HCEC 1CT (cell line): ENCODE measurements around the gene HOXA3.

Source experiments
- DNase-seq: peaks from one replicate; pipeline ENCODE4 v3.0.0-alpha.2; 2017

Gene HOXA3

DNA sequence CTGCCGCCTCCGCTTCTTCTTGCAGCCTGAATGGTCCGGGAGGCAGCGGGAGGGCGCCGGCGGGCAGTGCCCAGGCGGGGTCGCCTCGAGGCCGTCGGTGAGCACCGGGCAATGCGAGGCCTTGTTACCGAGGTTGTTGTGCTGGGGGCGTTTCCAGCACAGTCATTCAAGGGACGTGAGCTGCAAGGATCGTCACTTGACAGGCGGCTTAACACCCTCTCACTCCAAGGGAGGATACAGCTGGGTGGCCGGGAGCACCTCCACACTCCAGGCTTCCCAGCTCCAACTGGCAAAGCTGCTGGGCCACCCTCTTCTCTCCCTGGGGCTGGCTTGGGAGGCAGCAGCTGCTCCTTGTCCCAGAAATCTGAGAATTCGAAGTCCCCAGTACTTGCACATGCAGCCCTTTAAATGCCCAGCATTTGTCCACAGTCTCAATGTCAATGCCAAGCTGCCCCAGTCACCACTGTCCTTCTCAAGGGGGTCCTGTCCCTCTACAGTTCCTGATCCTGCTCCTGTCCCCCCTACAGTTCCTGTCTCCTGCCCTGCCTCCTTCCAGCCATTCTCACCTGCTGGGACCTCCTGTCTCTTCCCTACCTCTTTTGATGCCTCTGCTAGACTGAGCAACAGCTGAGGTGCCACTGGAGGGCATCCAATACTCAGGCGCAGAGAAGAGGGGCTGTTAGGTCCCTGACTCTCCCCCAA lies 37.1 kb upstream of the HOXA3 start:
- DNase-seq, result peak; percentile 42

DNA sequence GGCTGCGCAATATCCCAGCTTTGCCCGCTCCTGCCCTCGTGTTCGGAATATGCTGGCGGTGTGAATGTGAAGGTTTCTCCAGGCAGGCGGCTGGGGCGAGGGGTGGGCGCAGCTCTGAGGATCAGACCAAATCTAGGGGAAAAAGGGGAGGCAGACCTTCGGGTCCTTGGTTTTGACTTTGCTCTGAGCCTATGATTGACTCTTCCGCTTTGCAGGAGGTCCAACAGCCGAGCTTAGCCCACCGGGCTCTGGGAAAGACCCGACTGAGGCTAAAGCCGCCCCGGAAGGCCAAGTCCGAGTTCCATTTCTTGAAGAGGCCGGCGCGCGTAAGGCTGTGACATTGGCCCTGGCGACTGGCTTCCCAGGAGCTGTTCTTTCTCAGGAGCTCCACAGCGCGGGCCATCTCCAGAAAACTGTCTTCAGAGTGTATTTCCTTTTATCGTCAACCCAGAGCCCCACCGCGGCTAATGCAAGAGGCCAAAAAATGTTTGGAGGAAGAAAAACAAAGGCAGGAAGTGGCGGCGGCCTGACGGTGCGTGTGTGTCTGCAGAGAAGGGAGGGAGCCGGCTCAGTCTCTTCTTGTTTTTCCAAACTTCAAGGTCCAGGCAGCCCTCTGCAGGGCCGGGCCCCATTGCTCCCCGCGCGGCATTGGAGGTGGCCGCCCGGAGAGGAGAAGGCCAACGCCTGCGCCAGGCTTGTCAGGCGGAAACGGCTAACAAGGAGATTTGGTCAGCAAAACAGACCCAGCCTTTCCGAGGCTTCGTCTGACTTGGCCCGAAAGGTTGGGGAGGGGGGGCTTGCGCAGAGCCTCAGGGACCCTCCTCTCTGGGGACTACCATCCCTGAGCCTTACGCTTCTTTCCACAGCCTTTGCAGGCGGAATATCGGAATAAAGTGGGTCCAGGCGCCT lies 36.3 kb upstream of the HOXA3 start:
- peak; percentile 60 for DNase-seq

DNA sequence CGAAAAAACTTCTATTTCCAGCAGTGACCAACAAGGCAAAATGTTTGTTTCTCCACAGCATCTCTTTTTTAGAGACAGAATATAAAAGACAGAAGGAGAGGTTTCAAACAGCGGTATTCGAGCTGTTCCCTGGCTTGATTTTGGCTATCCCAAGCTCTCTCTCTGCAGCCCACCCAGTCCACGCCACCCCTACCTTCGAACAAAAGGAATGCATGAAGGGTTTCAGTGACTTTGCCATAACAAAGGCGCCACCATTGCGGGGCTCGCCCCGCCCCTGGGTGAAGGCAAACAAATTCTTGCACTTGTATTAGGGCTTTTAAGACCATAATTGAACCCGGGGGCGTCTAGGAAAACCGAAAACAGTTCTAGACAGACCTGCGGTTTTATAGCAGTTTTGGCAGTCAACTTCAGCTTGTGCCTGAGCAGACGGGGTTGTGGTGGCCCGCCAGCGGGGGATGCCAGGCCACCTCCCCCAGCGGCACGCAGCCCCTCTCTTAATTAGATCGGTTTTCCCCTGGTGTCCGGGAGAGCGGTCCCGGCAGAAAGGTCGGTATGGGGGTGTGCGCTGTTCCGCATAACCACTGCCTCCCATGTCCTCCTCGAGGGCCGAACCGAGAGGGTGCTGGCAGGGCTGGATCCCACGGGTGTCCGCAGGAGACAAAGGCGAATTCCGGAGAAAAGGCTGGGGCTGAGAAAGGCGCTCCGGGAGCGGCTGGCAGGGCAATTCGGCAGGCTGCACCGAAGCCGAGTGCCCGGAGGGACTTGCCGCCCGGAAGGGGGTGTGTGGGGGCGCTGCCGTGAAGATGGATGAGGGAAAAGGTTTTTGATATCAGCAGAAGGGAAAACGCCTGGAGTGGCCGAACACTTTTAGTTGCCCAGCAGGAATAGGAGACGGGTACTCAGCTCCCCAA lies 35.3 kb upstream of the HOXA3 start:
- peak; percentile 28 for DNase-seq

DNA sequence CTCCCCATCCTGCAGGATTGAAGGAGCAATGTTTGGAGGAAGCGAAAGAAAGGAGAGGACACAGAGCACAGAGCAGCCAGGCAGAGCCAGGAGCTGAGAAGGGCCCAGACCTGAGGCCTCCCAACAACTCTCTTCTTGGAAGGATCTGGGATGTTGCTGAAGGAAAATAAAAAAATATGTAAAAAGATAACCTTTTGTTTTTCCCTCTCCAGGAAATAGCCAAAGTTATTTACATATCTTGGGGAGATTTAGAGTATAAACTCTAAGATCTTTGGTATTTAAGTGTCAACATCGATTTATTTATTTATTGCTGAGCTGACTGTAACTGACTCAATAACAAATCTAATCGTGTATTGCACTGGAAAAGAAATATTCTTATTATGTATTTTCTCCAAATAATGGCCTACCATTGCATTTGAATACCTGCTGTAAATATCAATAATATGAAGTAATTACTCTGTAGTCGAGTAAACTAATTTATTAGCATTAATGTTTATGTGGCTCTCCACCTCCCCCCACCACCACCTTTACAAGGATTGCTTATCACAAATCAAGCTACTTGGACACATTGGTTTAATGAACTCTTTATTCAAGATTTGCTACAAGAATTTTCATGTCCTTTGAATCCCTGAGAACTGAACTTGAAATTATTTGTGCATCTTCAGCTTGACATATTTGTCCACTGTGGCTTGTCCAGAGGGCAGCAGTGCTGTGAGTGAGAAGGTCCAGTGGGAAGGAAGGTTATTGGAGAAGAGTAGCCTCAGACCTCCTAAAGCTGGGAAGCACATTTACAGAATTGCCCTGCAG lies 34.5 kb upstream of the HOXA3 start:
- peak; percentile 34 for DNase-seq

DNA sequence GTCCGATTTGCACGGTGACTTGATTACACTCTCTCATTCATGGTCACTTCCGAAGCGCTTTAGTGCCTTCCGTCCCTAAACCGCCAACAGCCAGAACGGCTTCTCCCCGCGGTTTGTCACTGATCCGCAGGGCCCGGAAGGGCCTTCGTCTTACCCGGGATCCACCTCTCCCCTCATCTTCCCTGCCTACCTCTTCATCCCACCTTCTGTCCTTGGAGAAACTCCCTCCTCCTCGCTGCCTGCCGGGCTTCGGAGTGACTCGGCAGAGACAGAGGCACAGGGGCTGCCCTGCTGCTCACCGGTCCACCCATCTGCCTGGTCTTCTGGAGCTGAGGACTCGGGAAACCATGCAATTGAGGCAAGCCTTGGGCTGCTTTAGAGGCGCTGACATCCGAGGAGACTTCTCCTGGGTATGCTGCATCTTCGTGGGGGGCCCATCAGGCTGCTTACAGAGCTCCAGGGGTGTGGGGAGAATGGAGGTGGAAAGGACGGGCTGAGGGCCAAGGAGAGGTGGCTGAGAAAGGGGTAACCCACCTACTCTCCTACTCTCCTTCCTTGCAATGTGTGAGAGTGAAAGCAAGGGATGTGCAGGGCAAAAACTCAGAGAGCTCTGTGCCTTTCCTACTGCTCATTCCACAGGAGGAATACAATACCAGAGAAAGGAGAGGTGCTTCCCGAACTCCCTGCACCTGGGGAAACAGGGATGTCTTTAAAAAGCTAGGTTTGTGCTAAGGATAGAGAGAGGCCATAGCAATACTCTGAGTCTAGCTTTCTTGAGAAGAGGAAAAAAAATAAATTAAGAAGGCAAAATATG lies 33.7 kb upstream of the HOXA3 start:
- DNase-seq, result peak; percentile 36

DNA sequence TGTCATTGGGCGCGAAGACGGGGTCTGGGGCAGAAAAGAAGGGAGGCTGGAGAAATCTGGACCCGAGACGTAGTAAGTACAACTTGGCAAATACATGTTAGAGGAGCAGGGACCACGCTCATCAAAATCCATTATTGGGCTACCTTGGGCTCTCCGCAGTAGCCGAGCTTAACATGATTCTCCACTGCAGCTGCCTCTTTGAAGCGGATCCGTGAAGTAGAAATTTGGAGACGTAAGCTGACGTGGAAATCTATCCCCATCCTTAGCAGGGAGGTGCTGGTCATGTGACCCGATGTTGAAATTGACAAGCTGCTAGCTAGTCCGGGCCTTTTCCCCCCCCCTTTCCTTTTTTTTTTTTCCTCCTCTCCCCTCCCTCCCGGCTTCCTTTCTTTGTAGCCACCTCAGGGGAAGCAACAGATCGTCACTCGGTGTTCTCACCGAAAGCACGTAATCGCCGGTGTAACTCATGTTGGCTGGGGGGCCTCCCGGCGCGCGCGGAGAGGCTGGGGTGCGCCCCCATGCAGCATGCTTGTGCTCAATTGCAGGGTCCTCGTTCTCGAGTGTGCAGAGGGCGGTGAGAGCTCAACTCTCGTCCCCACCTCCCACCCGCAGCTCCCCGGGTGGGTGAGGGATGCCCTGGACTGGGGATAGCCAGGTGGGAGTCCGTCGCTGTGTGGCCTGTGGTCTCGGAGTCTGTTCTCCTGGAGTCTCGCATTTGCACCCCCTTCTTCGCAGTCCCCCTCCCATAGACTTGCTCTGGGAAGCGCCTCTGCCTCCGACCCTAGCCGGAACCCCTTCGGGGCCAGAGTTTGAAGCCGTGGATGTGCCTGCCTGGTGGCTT lies 32.9 kb upstream of the HOXA3 start, which contains the start of gene HOXA11:
TSS of gene HOXA11 (minus strand) at position 220 of the 841 bp plus-strand sequence. CDS start at position 132, 88 bp downstream.
- peak; percentile 98 for DNase-seq

DNA sequence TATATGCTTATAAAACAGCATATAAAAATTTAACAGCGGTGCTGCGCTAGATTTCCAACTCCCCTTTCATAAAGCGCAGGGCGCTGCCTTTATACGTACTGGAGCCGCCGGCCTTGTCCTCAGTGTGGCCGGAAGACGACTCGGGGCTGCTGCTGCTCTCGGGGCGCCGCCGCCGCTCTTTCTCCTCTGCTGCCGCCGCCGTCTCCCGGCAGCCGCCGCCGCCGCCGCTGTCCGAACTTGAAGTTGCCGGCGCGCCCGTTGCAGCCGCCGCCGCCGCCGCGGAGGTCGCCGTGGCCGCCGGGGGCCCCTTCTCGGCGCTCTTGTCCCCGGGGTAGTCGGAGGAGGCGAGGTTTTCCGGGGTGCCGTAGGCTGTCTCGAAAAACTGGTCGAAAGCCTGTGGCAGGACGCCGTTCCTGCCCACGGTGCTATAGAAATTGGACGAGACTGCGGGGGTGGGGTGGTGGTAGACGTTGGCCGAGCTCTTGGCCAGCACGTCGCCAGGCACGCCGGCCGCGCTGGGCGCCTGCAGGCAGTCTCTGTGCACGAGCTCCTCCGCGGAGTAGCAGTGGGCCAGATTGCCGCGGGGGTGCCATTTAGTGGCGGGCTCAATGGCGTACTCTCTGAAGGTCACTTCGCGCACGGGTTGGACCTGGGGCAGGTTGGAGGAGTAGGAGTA lies 32.1 kb upstream of the HOXA3 start:
- DNase-seq, result peak; percentile 62

DNA sequence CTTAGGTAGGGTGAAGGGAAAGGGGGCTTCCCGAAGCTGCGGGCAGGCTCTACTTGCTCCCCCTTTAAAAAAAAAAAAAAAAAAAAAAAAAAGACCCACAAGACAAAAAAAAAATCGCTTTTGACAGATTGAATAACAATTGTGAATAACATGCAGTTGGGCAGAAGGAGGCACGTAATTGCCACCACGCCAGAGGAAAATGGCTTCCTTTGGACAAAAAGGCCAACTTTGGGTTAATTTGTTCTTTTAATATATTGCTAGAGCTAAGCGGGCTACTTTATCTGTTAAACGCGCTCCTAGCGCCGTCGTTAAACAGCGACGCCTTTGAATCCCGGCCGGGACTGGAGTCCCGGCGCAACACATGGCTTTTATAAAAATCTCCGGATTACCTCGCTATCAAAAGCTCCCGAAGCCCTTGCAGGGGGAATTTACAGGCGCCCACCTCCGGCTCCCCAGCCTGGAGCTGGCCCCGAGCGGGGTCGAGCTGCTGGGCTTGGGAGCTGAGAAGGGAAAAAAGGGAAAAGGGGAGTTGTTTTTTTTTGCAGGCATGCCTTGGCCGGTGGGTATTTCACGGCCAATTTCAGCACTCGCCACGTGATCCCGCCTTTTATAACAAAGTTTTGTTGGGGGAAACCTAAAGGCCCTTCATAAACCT lies 31.4 kb upstream of the HOXA3 start:
- DNase-seq, result peak; percentile 40

DNA sequence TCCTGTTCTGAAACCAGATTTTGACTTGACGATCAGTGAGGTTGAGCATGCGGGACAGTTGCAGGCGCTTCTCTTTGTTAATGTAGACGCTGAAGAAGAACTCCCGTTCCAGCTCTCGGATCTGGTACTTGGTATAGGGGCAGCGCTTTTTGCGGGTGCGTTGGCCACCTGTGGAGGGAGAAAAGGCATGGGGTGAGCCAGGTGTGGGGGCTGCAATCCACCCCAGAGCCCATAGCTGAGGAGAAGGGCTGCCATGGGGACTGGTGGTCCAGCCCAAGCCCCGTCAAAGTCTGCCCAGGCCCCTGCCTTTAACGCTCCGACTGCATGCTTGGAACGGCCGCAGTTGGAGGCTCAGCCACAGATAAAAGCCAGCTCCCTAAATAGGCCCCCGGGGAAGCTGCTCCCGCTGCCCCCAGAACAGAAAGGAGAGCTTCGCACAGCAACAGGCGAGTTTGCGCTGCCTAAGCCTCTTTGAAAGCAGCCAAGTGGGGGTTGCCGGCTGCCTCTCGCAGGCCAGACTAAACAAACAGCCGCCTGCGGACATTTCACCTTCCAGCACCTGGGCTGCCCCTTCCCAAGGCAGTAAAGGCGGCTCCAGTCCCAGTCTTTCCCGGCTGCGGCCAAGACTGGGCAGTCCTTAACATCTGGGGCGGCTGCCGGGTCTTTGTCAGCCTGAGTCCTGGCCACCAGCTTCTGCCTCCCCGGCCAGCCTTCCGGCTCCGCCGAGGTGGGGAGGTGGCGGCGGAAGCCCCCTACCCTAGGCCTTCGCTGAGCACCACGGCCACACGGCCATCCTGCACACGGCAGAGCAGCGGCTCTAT lies 30.7 kb upstream of the HOXA3 start:
- DNase-seq, result peak; percentile 43

DNA sequence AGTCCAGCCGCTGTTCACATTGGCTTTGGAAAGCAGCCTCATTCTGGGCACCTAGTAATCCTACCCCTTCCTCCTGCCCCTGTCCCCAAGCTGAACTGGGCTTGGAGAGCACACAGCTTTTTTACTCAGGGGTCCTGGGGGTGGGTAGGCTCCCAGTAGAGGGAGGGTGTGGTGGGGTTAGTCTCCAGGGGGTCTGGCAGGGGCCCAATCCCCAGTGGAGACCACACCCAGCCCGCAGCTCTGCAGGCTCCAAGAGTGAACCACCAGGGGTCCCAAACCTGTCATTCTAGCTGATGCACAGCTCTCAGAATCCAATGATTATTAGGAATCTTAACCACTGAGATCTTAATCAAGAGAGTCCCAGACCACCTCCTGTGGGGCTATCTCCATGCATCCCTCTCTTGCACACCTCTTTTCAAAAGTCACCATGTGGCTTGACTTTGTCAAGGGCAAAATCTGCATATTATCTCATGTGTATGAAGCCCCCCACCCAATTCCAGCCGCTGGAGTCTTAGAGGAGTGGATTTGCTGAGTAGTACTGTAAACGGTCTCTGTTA lies 30.0 kb upstream of the HOXA3 start:
- DNase-seq, result no peak

DNA sequence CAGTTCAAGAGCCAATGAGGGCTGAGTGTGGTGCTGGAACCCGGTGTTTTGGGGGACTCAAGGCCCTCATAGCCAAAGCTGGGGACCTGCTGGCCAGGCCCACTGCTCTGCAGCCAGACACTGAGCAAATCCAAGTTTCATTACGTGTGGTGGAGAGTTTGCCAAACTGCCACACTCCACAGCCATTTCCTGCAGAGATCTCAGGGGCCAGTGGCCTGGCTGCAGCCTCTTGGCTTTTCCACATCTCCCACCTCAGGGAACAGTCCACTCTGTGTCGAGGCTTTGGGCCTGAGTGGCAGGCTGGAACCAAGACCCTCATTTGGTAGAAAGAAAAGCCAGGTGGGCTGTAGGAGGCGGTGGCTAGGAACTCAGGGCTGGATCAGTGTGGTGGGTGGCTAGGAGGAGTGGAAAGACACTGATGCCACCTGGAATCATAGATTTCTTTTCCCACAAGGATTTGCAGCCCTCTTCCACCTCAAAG lies 29.5 kb upstream of the HOXA3 start:
- peak; percentile 11 for DNase-seq

DNA sequence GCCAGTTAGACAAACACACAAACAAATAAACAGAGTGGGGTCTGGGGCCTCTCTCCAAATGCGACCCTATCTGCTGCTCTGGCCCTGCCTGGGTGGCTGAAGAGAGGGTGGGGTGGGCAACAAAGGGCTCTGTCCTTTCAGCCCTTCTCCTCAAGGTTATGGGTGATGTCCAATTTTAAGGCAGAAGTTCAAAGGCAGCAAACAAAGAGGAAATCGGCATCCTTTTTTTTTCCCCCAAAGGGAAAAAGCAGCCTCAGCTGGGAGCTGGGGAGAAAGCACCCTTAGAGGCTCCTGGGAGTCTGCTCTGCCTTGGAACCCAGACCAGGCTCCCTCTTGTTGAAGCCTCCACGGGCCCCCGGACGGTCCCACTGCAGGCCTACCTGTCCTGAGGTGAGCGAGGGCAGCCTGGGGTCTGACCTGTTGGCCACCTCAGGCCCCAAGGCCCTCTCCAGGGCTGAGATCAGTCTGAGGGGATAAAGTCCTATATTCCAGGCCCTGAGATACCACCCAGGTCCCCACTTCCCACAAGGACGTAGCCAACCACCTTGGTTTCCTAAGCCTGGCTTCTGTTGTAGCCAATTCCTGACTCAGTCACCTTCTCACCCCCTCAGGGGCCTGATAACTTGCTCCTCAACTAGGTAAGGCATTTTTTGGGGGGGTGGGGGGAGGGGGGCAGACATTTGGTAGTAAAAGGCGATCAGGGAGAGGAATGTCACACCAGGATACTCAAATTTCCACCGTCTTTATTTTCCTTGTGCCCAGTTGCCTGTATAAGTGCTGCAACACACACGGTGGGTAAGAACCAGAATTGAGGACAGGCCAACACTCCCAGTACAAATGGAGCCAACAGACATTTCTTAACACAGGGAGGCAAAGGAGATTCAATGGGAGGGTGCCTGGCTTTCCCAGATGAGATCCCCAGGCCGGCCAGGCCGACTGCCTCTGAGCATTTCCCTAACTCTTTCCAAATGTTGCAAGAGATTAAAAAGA lies 28.3 kb upstream of the HOXA3 start:
- no peak for DNase-seq

DNA sequence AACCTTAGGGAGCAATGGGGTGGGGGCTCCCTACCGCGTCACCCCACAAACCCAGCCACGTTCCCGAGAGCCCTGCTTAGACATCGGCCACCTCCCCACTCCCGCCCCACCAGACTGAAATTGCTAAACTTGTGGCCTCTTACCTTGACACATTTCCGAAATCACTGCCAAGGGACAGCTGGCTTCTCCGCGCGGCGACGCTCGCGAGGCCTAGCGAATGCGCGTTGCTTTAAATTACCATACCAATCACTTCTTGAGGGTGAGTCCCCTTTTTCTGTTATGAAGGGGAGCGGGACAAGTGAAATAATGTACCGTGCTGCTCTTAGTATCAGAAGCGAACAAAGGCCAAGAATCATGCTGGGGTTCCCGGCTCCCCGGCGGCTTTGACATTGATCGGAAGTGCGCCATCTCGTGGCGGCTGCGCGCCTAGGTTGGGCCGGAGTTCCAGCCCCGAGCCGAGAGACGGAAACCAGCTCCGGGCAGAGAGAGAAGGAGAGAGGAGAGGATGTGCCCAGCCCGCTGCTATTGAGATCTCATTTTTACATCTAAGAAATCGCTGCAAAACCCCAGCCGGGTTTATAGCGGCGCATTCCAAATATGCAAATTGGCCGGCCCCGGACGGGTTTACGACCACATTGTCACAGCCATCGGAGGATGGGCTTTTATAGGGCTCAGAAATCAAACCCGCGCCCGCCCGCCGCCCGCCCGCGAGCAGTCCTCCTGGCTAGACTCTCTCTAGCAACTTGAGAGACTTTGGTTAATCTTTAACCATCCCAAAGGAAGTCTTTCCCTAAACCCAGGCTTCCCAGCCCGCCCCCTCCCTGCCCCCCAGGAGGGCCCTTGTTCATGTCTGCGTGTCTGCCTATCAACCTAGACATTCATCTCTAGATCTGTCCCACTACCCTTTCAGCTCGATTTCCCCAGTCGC lies 27.4 kb upstream of the HOXA3 start:
- DNase-seq, result peak; percentile 87

DNA sequence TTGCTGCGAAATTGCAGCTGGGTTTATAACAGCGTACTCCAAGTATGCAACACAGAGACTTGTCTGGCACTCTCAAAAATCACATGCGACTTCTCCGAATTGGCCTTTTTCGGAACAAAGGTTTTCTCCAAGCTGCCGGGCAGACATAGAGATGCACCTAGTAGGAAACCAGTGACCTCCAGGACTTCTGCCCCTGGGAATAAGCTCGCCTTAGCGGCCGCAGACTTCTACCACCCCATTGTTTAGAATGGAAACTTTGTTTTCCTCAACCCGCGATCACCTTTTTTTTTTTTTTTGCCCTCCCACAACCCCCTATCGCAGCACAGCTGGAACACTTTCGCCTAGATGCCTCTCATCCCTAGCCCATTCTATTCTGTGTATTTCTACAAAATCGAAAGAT lies 26.6 kb upstream of the HOXA3 start:
- peak; percentile 29 for DNase-seq

DNA sequence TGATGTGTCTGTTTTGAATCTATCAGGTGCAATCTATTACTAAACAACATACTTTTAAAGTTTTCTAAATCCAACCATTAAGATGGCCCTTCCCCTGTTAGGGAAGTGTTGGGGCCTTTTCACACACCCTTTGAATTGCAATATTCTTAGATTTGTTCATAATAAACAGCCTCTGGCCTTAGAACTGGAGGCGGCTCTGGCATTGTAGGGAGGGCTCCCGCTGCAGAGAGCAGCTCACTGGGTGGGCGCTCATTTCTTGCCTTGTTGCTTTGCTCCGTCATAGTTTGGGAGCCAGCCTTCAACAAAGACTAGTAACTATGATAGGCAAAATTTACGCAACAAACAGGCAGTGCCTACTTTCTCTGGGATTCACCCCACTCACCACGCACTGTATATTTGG lies 26.0 kb upstream of the HOXA3 start:
- peak; percentile 79 for DNase-seq
